ENCODE results near the gene GOLGA3. TPM values are rescaled to one million over a fixed set of nuclear protein-coding genes. Genes with fewer than 3 reads are reported as not detected.

The GOLGA3 gene
- total and polyA plus RNA-seq, 3 donors from 2014 or later = 30.4 to 95.2 (median 72.3) TPM

DNA sequence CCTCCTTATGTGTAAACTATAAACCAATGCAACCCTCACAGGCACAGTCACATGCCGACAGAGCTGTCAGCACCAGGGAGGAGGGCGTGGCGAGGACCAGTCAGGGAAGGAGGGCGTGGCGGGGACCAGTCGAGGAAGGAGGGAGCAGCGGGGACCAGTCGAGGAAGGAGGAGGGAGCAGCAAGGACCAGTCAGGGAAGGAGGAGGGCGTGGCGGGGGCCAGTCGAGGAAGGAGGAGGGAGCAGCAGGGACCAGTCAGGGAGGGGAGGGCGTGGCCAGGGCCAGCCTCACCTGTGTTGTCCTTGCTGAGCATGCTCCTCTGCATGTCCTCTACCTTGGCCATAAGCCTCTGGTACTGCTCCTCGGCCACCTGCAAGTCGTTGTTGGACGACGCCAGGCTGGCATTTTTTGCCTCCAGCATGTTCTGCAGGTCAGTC lies 24.2 kb downstream of the GOLGA3 start:
- WGBS, 2 donors = 84 to 89% methylated on average over 16 of the region's 16 CpGs
- Histone ChIP-seq H3K27me3 (no peaks in the 10 kb centered on the region), H3K27ac (no peak overlapping the region), H3K9me3 (no peaks in the 10 kb centered on the region), H3K4me3 (no peak overlapping the region), H3K4me1 (peaks cover 2% of the 10 kb centered on the region), H3K36me3 (ENCODE audit: low read depth, missing control alignments) (no peaks in the 10 kb centered on the region)
- TF ChIP-seq POLR2A (IDR thresholded peaks at IDR 0.05) = no peak
- TF ChIP-seq, protein P1, sequence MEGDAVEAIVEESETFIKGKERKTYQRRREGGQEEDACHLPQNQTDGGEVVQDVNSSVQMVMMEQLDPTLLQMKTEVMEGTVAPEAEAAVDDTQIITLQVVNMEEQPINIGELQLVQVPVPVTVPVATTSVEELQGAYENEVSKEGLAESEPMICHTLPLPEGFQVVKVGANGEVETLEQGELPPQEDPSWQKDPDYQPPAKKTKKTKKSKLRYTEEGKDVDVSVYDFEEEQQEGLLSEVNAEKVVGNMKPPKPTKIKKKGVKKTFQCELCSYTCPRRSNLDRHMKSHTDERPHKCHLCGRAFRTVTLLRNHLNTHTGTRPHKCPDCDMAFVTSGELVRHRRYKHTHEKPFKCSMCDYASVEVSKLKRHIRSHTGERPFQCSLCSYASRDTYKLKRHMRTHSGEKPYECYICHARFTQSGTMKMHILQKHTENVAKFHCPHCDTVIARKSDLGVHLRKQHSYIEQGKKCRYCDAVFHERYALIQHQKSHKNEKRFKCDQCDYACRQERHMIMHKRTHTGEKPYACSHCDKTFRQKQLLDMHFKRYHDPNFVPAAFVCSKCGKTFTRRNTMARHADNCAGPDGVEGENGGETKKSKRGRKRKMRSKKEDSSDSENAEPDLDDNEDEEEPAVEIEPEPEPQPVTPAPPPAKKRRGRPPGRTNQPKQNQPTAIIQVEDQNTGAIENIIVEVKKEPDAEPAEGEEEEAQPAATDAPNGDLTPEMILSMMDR (IDR thresholded peaks at IDR 0.05) = no peak
- intact Hi-C loops (cut with DNase I; ENCODE audit: low total_unique reads) = no loop called here
- DNase-seq = no peak

GRCh38 chr12:132803888-132804287 lies 24.8 kb downstream of the GOLGA3 start:
- Histone ChIP-seq H3K36me3 (ENCODE audit: low read depth, missing control alignments) (no peaks in the 10 kb centered on the region), H3K4me1 (peaks cover 2% of the 10 kb centered on the region), H3K27ac (no peak overlapping the region), H3K4me3 (no peak overlapping the region), H3K9me3 (no peaks in the 10 kb centered on the region), H3K27me3 (no peaks in the 10 kb centered on the region)
- no peak for DNase-seq
- TF ChIP-seq, protein P1 (IDR thresholded peaks at IDR 0.05) = no peak
- no peak for TF ChIP-seq POLR2A (IDR thresholded peaks at IDR 0.05)
- intact Hi-C loops (cut with DNase I; ENCODE audit: low total_unique reads) = no loop called here
- 88 to 90% methylated on average over 12 to 15 of the region's 15 CpGs for WGBS, 2 donors

GRCh38 chr12:132803125-132803524 lies 25.5 kb downstream of the GOLGA3 start:
- intact Hi-C loops (cut with DNase I; ENCODE audit: low total_unique reads) = no loop called here
- Histone ChIP-seq H3K4me3 (no peak overlapping the region), H3K27me3 (no peaks in the 10 kb centered on the region), H3K9me3 (no peaks in the 10 kb centered on the region), H3K27ac (no peak overlapping the region), H3K36me3 (ENCODE audit: low read depth, missing control alignments) (no peaks in the 10 kb centered on the region), H3K4me1 (peaks cover 2% of the 10 kb centered on the region)
- no peak for DNase-seq
- WGBS, 2 donors = 96 to 97% methylated on average over 14 of the region's 14 CpGs
- TF ChIP-seq, protein P1 (IDR thresholded peaks at IDR 0.05) = no peak
- TF ChIP-seq POLR2A (IDR thresholded peaks at IDR 0.05) = no peak

- no peaks in the 10 kb centered on the region for H3K4me1 ChIP-seq
- no peaks in the 10 kb centered on the region for H3K27me3 ChIP-seq
- TF ChIP-seq POLR2A (IDR thresholded peaks at IDR 0.05) = no peak
- TF ChIP-seq, protein P1 (IDR thresholded peaks at IDR 0.05) = no peak
- intact Hi-C loops (cut with DNase I; ENCODE audit: low total_unique reads) = no loop called here
- WGBS, 2 donors = 93 to 97% methylated on average over 5 to 28 of the region's 28 CpGs
- no peak overlapping the region for H3K27ac ChIP-seq
- DNase-seq = no peak
- H3K4me3 ChIP-seq = no peak overlapping the region
- H3K36me3 ChIP-seq (ENCODE audit: low read depth, missing control alignments) = no peaks in the 10 kb centered on the region
- no peaks in the 10 kb centered on the region for H3K9me3 ChIP-seq
Measured at GRCh38 chr12:132801741-132802140, 26.9 kb downstream of the GOLGA3 start.

- no peaks in the 10 kb centered on the region for H3K27me3 ChIP-seq
- 93 to 94% methylated on average over 9 to 15 of the region's 15 CpGs for WGBS, 2 donors
- no peak overlapping the region for H3K4me3 ChIP-seq
- no peak for TF ChIP-seq POLR2A (IDR thresholded peaks at IDR 0.05)
- TF ChIP-seq, protein P1 (IDR thresholded peaks at IDR 0.05) = no peak
- no peaks in the 10 kb centered on the region for H3K9me3 ChIP-seq
- H3K4me1 ChIP-seq = no peaks in the 10 kb centered on the region
- no peaks in the 10 kb centered on the region for H3K36me3 ChIP-seq (ENCODE audit: low read depth, missing control alignments)
- no peak overlapping the region for H3K27ac ChIP-seq
- intact Hi-C loops (cut with DNase I; ENCODE audit: low total_unique reads) = no loop called here
- DNase-seq = no peak
Measured at GRCh38 chr12:132798836-132799235, 29.8 kb downstream of the GOLGA3 start.
